Neural cell (in vitro differentiated cells): ENCODE measurements around the gene DNASE1L2. TPM values are rescaled to one million over a fixed set of nuclear protein-coding genes. Genes with fewer than 3 reads are reported as not detected.

Experiments used
- H2AFZ ChIP-seq: fragments of 200-600, 300-800 bp; sonication (generic), shearing (Covaris generic); 2 replicates; pipeline ENCODE4 v1.6.0; 2014; ENCODE audit warnings: low read depth, mild to moderate bottlenecking, antibody characterized with exemption, low read length, moderate library complexity
- H3F3A ChIP-seq: fragments of 200-600 bp; shearing (Covaris generic); 2 replicates; pipeline ENCODE4 v1.6.1; 2016; ENCODE audit warnings: mild to moderate bottlenecking, moderate library complexity, mixed read lengths, antibody characterized with exemption, low read length; ENCODE audit not compliant: insufficient read depth, poor library complexity, severe bottlenecking
- H3K27ac ChIP-seq: fragments of 200-600, 300-800 bp; sonication (generic), shearing (Covaris generic); 2 replicates; pipeline ENCODE4 v1.5.1; 2014; ENCODE audit warnings: mild to moderate bottlenecking, low read length, moderate library complexity
- H3K27me3 ChIP-seq: fragments of 300-800, 200-600 bp; sonication (generic), shearing (Covaris generic); 2 replicates; pipeline ENCODE4 v1.6.0; 2014; ENCODE audit warnings: mild to moderate bottlenecking, low read depth, low read length, moderate library complexity; ENCODE audit not compliant: insufficient read depth
- H3K36me3 ChIP-seq: fragments of 300-800, 200-600 bp; sonication (generic), shearing (Covaris generic); 2 replicates; pipeline ENCODE4 v1.5.1; 2014; ENCODE audit warnings: mild to moderate bottlenecking, antibody characterized with exemption, low read length, moderate library complexity; ENCODE audit not compliant: insufficient read depth
- H3K4me2 ChIP-seq: fragments of 300-800, 200-600 bp; sonication (generic), shearing (Covaris generic); 2 replicates; pipeline ENCODE4 v1.6.0; 2014; ENCODE audit warnings: mild to moderate bottlenecking, low read length
- H3K4me3 ChIP-seq: fragments of 300-800, 200-600 bp; sonication (generic), shearing (Covaris generic); 2 replicates; pipeline ENCODE4 v1.5.1; 2014; ENCODE audit warnings: mild to moderate bottlenecking, low read length, moderate library complexity
- H3K79me2 ChIP-seq: fragments of 200-600 bp; shearing (Covaris generic); replicated peaks from 2 replicates; pipeline ENCODE4 v1.6.0; 2014; ENCODE audit warnings: mild to moderate bottlenecking, low read length, moderate library complexity; ENCODE audit not compliant: insufficient read depth
- H3K9ac ChIP-seq: fragments of 300-800, 200-600 bp; sonication (generic), shearing (Covaris generic); 2 replicates; pipeline ENCODE4 v1.6.1; 2016; ENCODE audit warnings: mild to moderate bottlenecking, low read length, mixed read lengths
- H3K9me2 ChIP-seq: fragments of 200-600 bp; shearing (Covaris generic); 2 replicates; pipeline ENCODE4 v1.6.1; 2016; ENCODE audit warnings: mild to moderate bottlenecking, low read length, mixed read lengths; ENCODE audit not compliant: insufficient read depth
- H3K9me3 ChIP-seq: fragments of 200-600, 300-800 bp; sonication (generic), shearing (Covaris generic); 2 replicates; pipeline ENCODE4 v1.6.1; 2016; ENCODE audit warnings: mild to moderate bottlenecking, mixed run types, low read length, moderate library complexity, mixed read lengths
- H4K20me1 ChIP-seq: fragments of 200-600 bp; shearing (Covaris generic); 2 replicates; pipeline ENCODE4 v1.6.1; 2016; ENCODE audit warnings: mild to moderate bottlenecking, mixed run types; ENCODE audit not compliant: insufficient read depth
- CTCF ChIP-seq: fragments of 450-650 bp; IDR thresholded peaks from 2 replicates; pipeline ENCODE4 v1.5.1; 2014; ENCODE audit warnings: antibody characterized with exemption, mild to moderate bottlenecking, moderate library complexity; ENCODE audit not compliant: poor library complexity, severe bottlenecking
- EP300 ChIP-seq: fragments of 450-650 bp; conservative IDR thresholded peaks from 2 replicates; pipeline ENCODE4 v1.6.1; 2014; ENCODE audit warnings: antibody characterized with exemption, mild to moderate bottlenecking, moderate library complexity; ENCODE audit not compliant: poor library complexity, severe bottlenecking
- EZH2 ChIP-seq: fragments of 200-600, 300-800 bp; shearing (Covaris generic), sonication (generic); IDR thresholded peaks from 2 replicates; pipeline ENCODE4 v1.6.1; 2014; ENCODE audit warnings: antibody characterized with exemption, low read length, borderline replicate concordance, mild to moderate bottlenecking; ENCODE audit not compliant: insufficient read depth, poor library complexity, severe bottlenecking
- MXI1 ChIP-seq: fragments of 450-650 bp; conservative IDR thresholded peaks from 2 replicates; pipeline ENCODE4 v1.6.1; 2014; ENCODE audit warnings: antibody characterized with exemption, mild to moderate bottlenecking; ENCODE audit not compliant: poor library complexity, severe bottlenecking
- POLR2AphosphoS5 ChIP-seq: IDR thresholded peaks from 2 replicates; pipeline ENCODE4 v1.6.1; 2012
- RAD21 ChIP-seq: fragments of 450-650 bp; conservative IDR thresholded peaks from 2 replicates; pipeline ENCODE4 v1.6.1; 2014; ENCODE audit warnings: antibody characterized with exemption, mild to moderate bottlenecking, moderate library complexity
- REST ChIP-seq: IDR thresholded peaks from 2 replicates; pipeline ENCODE4 v1.6.1; 2012; ENCODE audit warnings: borderline replicate concordance
- SMC3 ChIP-seq: fragments of 450-650 bp; conservative IDR thresholded peaks from 2 replicates; pipeline ENCODE4 v1.6.1; 2014; ENCODE audit warnings: antibody characterized with exemption, mild to moderate bottlenecking, moderate library complexity; ENCODE audit not compliant: poor library complexity
- TAF1 ChIP-seq: IDR thresholded peaks from 2 replicates; pipeline ENCODE4 v1.6.1; 2012; ENCODE audit warnings: low read depth
- polyA plus RNA-seq: library from polyadenylated mRNA; depleted of rRNA; stranded (reverse); fragments of >200 nt; gene quantifications from 2 replicates; pipeline ENCODE4 v1.2.3, GENCODE V29; 2014

Gene DNASE1L2
- polyA plus RNA-seq, 1 donor from 2014 or later: 10.2 TPM

GRCh38 chr16:2256531-2257140 lies 20.4 kb downstream of the DNASE1L2 start:
- H4K20me1 ChIP-seq: no peaks in the 10 kb centered on the region
- no peak overlapping the region for H3K9ac ChIP-seq
- H3K4me3 ChIP-seq: no peak overlapping the region
- no peaks in the 10 kb centered on the region for H3K9me3 ChIP-seq
- no peaks in the 10 kb centered on the region for H3F3A ChIP-seq
- H3K27me3 ChIP-seq: no peaks in the 10 kb centered on the region
- no peak overlapping the region for H2AFZ ChIP-seq
- H3K4me2 ChIP-seq: no peak overlapping the region
- no peaks in the 10 kb centered on the region for H3K9me2 ChIP-seq
- H3K79me2 ChIP-seq: no peaks in the 10 kb centered on the region
- no peak for TF ChIP-seq RAD21
- TF ChIP-seq EP300: no peak
- no peak for TF ChIP-seq CTCF
- no peak for TF ChIP-seq MXI1
- TF ChIP-seq TAF1: no peak
- TF ChIP-seq EZH2: no peak
- no peak for TF ChIP-seq SMC3
- no peak for TF ChIP-seq REST
- no peak for TF ChIP-seq POLR2AphosphoS5
- H3K27ac ChIP-seq: no peak overlapping the region
- peaks cover 9% of the 10 kb centered on the region for H3K36me3 ChIP-seq

DNA sequence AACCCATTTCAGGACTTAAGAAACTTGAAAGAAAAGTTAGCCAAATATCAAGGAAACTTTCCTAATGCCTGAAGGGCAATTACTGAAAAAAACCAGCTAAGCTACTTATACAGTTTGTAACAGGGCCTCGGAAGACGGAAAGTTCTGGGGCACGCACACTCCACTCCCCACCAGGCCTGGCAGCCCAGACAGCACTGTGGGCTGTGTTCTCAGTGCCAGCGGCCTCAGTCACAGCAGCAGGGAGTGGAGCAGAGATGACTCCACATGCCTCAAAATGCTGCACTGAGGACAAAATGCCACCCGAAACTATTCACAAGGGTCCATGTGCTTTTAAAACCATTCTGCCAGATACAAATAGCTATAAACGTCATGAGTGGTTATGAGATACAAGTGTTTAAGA lies 21.5 kb downstream of the DNASE1L2 start:
- Histone ChIP-seq H3K36me3 (peaks cover 9% of the 10 kb centered on the region), H3K79me2 (no peaks in the 10 kb centered on the region), H3K27ac (no peak overlapping the region)

More for the DNA sequence above, 21.5 kb downstream of the DNASE1L2 start:
- no peak overlapping the region for H2AFZ ChIP-seq
- H4K20me1 ChIP-seq: no peaks in the 10 kb centered on the region
- H3K9me3 ChIP-seq: no peaks in the 10 kb centered on the region
- TF ChIP-seq MXI1 (no peak), REST (no peak), EZH2 (no peak), EP300 (no peak), RAD21 (no peak), SMC3 (no peak), TAF1 (no peak), CTCF (no peak)
- H3K4me3 ChIP-seq: no peak overlapping the region
- no peaks in the 10 kb centered on the region for H3K9me2 ChIP-seq
- H3K27me3 ChIP-seq: no peaks in the 10 kb centered on the region
- no peak overlapping the region for H3K4me2 ChIP-seq
- H3F3A ChIP-seq: no peaks in the 10 kb centered on the region
- H3K9ac ChIP-seq: no peak overlapping the region
